Measurements from ENCODE around the gene ELAVL2. TPM values are rescaled to one million over a fixed set of nuclear protein-coding genes. Genes with fewer than 3 reads are reported as not detected.

ELAVL2 gene
- total and polyA plus RNA-seq, 9 of the 15 experiments (the other 6 are each of a cell fraction or from before 2014, with no cell fraction given), result not detected

DNA sequence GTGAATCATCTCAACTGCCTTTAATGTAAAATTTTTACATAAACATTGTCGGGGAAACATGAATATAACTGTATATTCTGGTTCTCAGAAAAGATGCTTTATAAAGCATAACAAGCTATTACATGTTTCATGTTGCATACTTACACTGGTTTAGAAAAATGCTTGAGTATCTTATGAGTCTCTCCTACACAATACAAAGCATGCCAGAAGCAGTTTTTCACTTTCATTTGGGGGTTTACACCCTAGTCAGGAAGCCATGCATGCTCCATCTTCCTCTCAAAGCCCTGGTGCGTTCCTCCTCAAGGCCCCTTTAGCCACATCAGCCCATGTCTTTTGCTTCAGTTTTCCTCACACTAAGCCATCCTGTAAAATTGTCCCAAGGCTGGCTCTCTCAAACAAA, 22.8 kb downstream of the ELAVL2 start (continued):
- TF ChIP-seq E2F8 (IDR thresholded peaks at IDR 0.05; ENCODE audit: low read depth, partially characterized antibody) (no peak), MYC (IDR thresholded peaks at IDR 0.05; ENCODE audit: low read depth, low read length) (no peak), MYC (CRISPR knock-in tag; IDR thresholded peaks at IDR 0.05; ENCODE audit: borderline replicate concordance, low read depth) (no peak), HCFC1 (IDR thresholded peaks at IDR 0.05; ENCODE audit: low read depth, low read length) (no peak), E2F1 (CRISPR knock-in tag; IDR thresholded peaks at IDR 0.05) (no peak), E2F6 (IDR thresholded peaks at IDR 0.05; ENCODE audit: borderline replicate concordance in 1 of 2, extremely low read depth in 1 of 2, insufficient read depth in 1 of 2, insufficient read length in 1 of 2, low read depth in 1 of 2, low read length in 1 of 2, poor library complexity in 1 of 2, severe bottlenecking in 1 of 2) (no peak)
